ENCODE results near the gene IRS2. TPM values are rescaled to one million over a fixed set of nuclear protein-coding genes. Genes with fewer than 3 reads are reported as not detected.

Gene IRS2
- total RNA-seq, 2 experiments from 2014 or later, result 2.8 TPM

- DNase-seq, result no peak
- intact Hi-C loops (cut with micrococcal nuclease), result no loop called here
- Mint-ChIP-seq H3K9me3 (no peaks in the 10 kb centered on the region), H3K4me3 (no peak overlapping the region), H3K27me3 (peaks cover 15% of the 10 kb centered on the region), H3K27ac (no peak overlapping the region), H3K4me1 (ENCODE audit: low read depth) (peaks cover 8% of the 10 kb centered on the region), H3K36me3 (ENCODE audit: low read depth) (no peaks in the 10 kb centered on the region)
- CTCF ChIA-PET, result no interaction called here
- POLR2A ChIA-PET, result interaction anchor here (1.1 kb wide), 1 partner anchor 11 kb away, joined by 4 read pairs; no protein-coding TSS in a partner anchor
- TF ChIP-seq CTCF (IDR thresholded peaks at IDR 0.05), result no peak
- ATAC-seq, result no peak
These were observed 78.4 kb downstream of the IRS2 start for GRCh38 chr13:109707742-109708617.

GRCh38 chr13:109707044-109707741 lies 79.2 kb downstream of the IRS2 start:
- POLR2A ChIA-PET, result interaction anchor here (1.1 kb wide), 1 partner anchor 11 kb away, joined by 4 read pairs; no protein-coding TSS in a partner anchor
- no peaks in the 10 kb centered on the region for H3K36me3 Mint-ChIP-seq (ENCODE audit: low read depth)
- intact Hi-C loops (cut with micrococcal nuclease), result no loop called here
- H3K9me3 Mint-ChIP-seq, result no peaks in the 10 kb centered on the region
- H3K4me1 Mint-ChIP-seq (ENCODE audit: low read depth), result peaks cover 8% of the 10 kb centered on the region
- TF ChIP-seq CTCF (IDR thresholded peaks at IDR 0.05), result no peak
- DNase-seq, result no peak
- no peak overlapping the region for H3K27ac Mint-ChIP-seq
- CTCF ChIA-PET, result no interaction called here
- no peak overlapping the region for H3K4me3 Mint-ChIP-seq
- peaks cover 15% of the 10 kb centered on the region for H3K27me3 Mint-ChIP-seq
- no peak for ATAC-seq

- H3K9me3 Mint-ChIP-seq, result no peaks in the 10 kb centered on the region
- H3K36me3 Mint-ChIP-seq (ENCODE audit: low read depth), result no peaks in the 10 kb centered on the region
- DNase-seq, result no peak
- ChIA-PET CTCF (no interaction called here), POLR2A (no interaction called here)
- H3K27me3 Mint-ChIP-seq, result peaks cover 18% of the 10 kb centered on the region
- H3K27ac Mint-ChIP-seq, result no peak overlapping the region
- H3K4me3 Mint-ChIP-seq, result no peak overlapping the region
- intact Hi-C loops (cut with micrococcal nuclease), result no loop called here
- TF ChIP-seq CTCF (IDR thresholded peaks at IDR 0.05), result no peak
- H3K4me1 Mint-ChIP-seq (ENCODE audit: low read depth), result peaks cover 8% of the 10 kb centered on the region
- no peak for ATAC-seq
These were observed 80.2 kb downstream of the IRS2 start for GRCh38 chr13:109706015-109706715.

GRCh38 chr13:109704771-109705635 lies 81.4 kb downstream of the IRS2 start:
- H3K4me1 Mint-ChIP-seq (ENCODE audit: low read depth), result peaks cover 11% of the 10 kb centered on the region
- H3K27ac Mint-ChIP-seq, result no peak overlapping the region
- no peaks in the 10 kb centered on the region for H3K36me3 Mint-ChIP-seq (ENCODE audit: low read depth)
- no peak for ATAC-seq
- TF ChIP-seq CTCF (IDR thresholded peaks at IDR 0.05), result no peak
- intact Hi-C loops (cut with micrococcal nuclease), result no loop called here
- DNase-seq, result no peak
- H3K9me3 Mint-ChIP-seq, result no peaks in the 10 kb centered on the region
- H3K27me3 Mint-ChIP-seq, result peaks cover 19% of the 10 kb centered on the region
- CTCF ChIA-PET, result no interaction called here
- POLR2A ChIA-PET, result no interaction called here
- no peak overlapping the region for H3K4me3 Mint-ChIP-seq

Data from activated CD8-positive, alpha-beta T cell treated with anti-CD3 and anti-CD28 coated beads for 36 hours (primary cell).